HCT116 (cell line): ENCODE measurements around the gene PIWIL4. TPM values are rescaled to one million over a fixed set of nuclear protein-coding genes. Genes with fewer than 3 reads are reported as not detected.

Experiments used
- ATAC-seq: fragments of 200-7000 bp; cut with Tn5 transposase; 2 replicates; pipeline ENCODE4 v1.9.1; 2020; ENCODE audit warnings: mild to moderate bottlenecking, moderate library complexity
- BruUV-seq: library from RNA; stranded (reverse); fragments of 400-500 nt; replicated peaks from 2 replicates; lab custom pipeline; 2021; lab: Mats Ljungman, UMichigan
- CTCF ChIA-PET: fragments of 300-600 bp; sonication (Branson Sonifier 250); formaldehyde crosslinking; loops from one replicate; lab custom pipeline; 2021; ENCODE audit warnings: antibody characterized with exemption; lab: Charles Lee
- POLR2A ChIA-PET: fragments of 300-600, 350-600 bp; sonication (Branson Sonifier 250); formaldehyde crosslinking; loops from one replicate; lab custom pipeline; 2021; ENCODE audit warnings: antibody characterized with exemption; lab: Charles Lee
- RAD21 ChIA-PET, 2 experiments: fragments of 300-600 bp; sonication (Branson Sonifier 250); formaldehyde crosslinking; loops; one replicate each; lab custom pipeline; 2023; ENCODE audit warnings: low total read pairs in 2 of 2; ENCODE audit not compliant: uncharacterized antibody in 2 of 2, unreplicated experiment in 2 of 2, low non-redundant PET in 1 of 2; lab: Charles Lee
- DNase-seq: peaks from one replicate; pipeline ENCODE4 v3.0.0-alpha.2; 2010; ENCODE audit warnings: low read depth, low spot score
- H2AFZ ChIP-seq: fragments of 200-600 bp; shearing (Covaris generic), sonication (generic); 2 replicates; pipeline ENCODE4 v1.6.1; 2017; ENCODE audit warnings: low read depth, mixed run types, mixed read lengths, antibody characterized with exemption, low read length; ENCODE audit not compliant: poor library complexity, severe bottlenecking
- H3K27ac ChIP-seq: 2 replicates; pipeline ENCODE4 v1.5.1; 2012; ENCODE audit warnings: low read depth, low read length
- H3K27me3 ChIP-seq: fragments of 200-600 bp; sonication (generic); 2 replicates; pipeline ENCODE4 v1.6.1; 2016; ENCODE audit warnings: mixed run types, low read length, mixed read lengths; ENCODE audit not compliant: insufficient read depth
- H3K36me3 ChIP-seq, 2 experiments: fragments of 200-500 bp in 1 of 2; fragments of 200-600 bp in 1 of 2; sonication (Bioruptor generic) in 1 of 2; sonication (generic) in 1 of 2; 2 replicates each; pipeline versions ENCODE4 v1.5.1 to v1.6.1; 2014 to 2016; ENCODE audit warnings: low read length in 2 of 2, inconsistent platforms in 1 of 2, mixed read lengths in 1 of 2, mixed run types in 1 of 2; ENCODE audit not compliant: insufficient read depth in 2 of 2, control insufficient read depth in 1 of 2
- H3K4me1 ChIP-seq, 2 experiments: fragments of 200-600 bp in 1 of 2; sonication (generic) in 1 of 2; 2 replicates each; pipeline versions ENCODE4 v1.5.1 to v1.6.1; 2012 to 2017; ENCODE audit warnings: low read length in 2 of 2, inconsistent platforms in 1 of 2, mild to moderate bottlenecking in 1 of 2, mixed read lengths in 1 of 2, mixed run types in 1 of 2, moderate library complexity in 1 of 2; ENCODE audit not compliant: insufficient read depth in 2 of 2, control insufficient read depth in 1 of 2
- H3K4me2 ChIP-seq: fragments of 200-600 bp; sonication (generic); 2 replicates; pipeline ENCODE4 v1.6.1; 2017; ENCODE audit warnings: mixed run types, low read length, mixed read lengths
- H3K4me3 ChIP-seq, 2 experiments: fragments of 200-600 bp in 1 of 2; sonication (generic) in 1 of 2; replicated peaks in 1 of 2; 2 replicates each; pipeline ENCODE4 v1.5.1; 2011 to 2016; ENCODE audit warnings: low read length in 2 of 2, control low read depth in 1 of 2, low read depth in 1 of 2, mild to moderate bottlenecking in 1 of 2, mixed read lengths in 1 of 2, mixed run types in 1 of 2
- H3K79me2 ChIP-seq: fragments of 200-600 bp; sonication (generic); 2 replicates; pipeline ENCODE4 v1.6.1; 2017; ENCODE audit warnings: mild to moderate bottlenecking, mixed run types, low read length, moderate library complexity, mixed read lengths; ENCODE audit not compliant: insufficient read depth
- H3K9ac ChIP-seq: fragments of 200-600 bp; sonication (generic); 2 replicates; pipeline ENCODE4 v1.6.1; 2016; ENCODE audit warnings: low read length, mixed read lengths
- H3K9me2 ChIP-seq: fragments of 200-600 bp; sonication (generic), shearing (Covaris generic); 2 replicates; pipeline ENCODE4 v1.6.1; 2017; ENCODE audit warnings: mixed run types, mild to moderate bottlenecking, moderate library complexity; ENCODE audit not compliant: insufficient read depth
- H3K9me3 ChIP-seq, 2 experiments: fragments of 200-500 bp in 1 of 2; fragments of 200-600 bp in 1 of 2; sonication (Bioruptor generic) in 1 of 2; sonication (generic) in 1 of 2; 2 replicates each; pipeline ENCODE4 v1.6.1; 2014 to 2017; ENCODE audit warnings: low read length in 2 of 2, mixed read lengths in 2 of 2, inconsistent platforms in 1 of 2, low read depth in 1 of 2, mild to moderate bottlenecking in 1 of 2, mixed run types in 1 of 2, moderate library complexity in 1 of 2; ENCODE audit not compliant: control insufficient read depth in 1 of 2, insufficient read depth in 1 of 2
- H4K20me1 ChIP-seq: fragments of 200-600 bp; sonication (generic), shearing (Covaris generic); 2 replicates; pipeline ENCODE4 v1.6.1; 2017; ENCODE audit warnings: mixed run types, mild to moderate bottlenecking, moderate library complexity; ENCODE audit not compliant: insufficient read depth
- CBX3 ChIP-seq: IDR thresholded peaks from 2 replicates; pipeline ENCODE4 v1.6.1; 2012; ENCODE audit warnings: low read depth
- CTCF ChIP-seq, 3 experiments: fragments of 200-600 bp in 1 of 3; sonication (generic) in 1 of 3; IDR thresholded peaks in 2 of 3; conservative IDR thresholded peaks in 1 of 3; 2 replicates each; pipeline ENCODE4 v1.5.1; 2012 to 2017; ENCODE audit warnings: low read depth in 2 of 3, low read length in 2 of 3, antibody characterized with exemption in 1 of 3, borderline replicate concordance in 1 of 3, control low read depth in 1 of 3, mild to moderate bottlenecking in 1 of 3, mixed read lengths in 1 of 3, mixed run types in 1 of 3, moderate library complexity in 1 of 3; ENCODE audit not compliant: insufficient read depth in 1 of 3
- EGR1 ChIP-seq: IDR thresholded peaks from 2 replicates; pipeline ENCODE4 v1.6.1; 2012; ENCODE audit warnings: low read depth
- ELF1 ChIP-seq: IDR thresholded peaks from 2 replicates; pipeline ENCODE4 v1.6.1; 2012; ENCODE audit warnings: low read depth, borderline replicate concordance
- JUND ChIP-seq: IDR thresholded peaks from 2 replicates; pipeline ENCODE4 v1.6.1; 2012
- RAD21 ChIP-seq: IDR thresholded peaks from 2 replicates; pipeline ENCODE4 v1.6.1; 2012; ENCODE audit warnings: low read depth, mild to moderate bottlenecking
- intact Hi-C: fragments of 100-400 bp; cut with micrococcal nuclease; formaldehyde crosslinking; loops from 2 replicates; pipeline ENCODE4 v1.10.0; 2022
- total RNA-seq: library from RNA; stranded (reverse); gene quantifications from one replicate; pipeline ENCODE4 v1.2.1, GENCODE V29; 2021; ENCODE audit not compliant: unreplicated experiment
- TF ChIP-seq, protein P1 (sequence below): IDR thresholded peaks from 2 replicates; pipeline ENCODE4 v1.6.1; 2011; ENCODE audit warnings: mild to moderate bottlenecking, low read length, moderate library complexity; ENCODE audit not compliant: insufficient replicate concordance; ENCODE audit errors: extremely low read depth

PIWIL4 gene
- total RNA-seq, 1 experiment from 2014 or later: 0.34 TPM

GRCh38 chr11:94560834-94561233 is 6.3 kb upstream of the PIWIL4 start (continued):
- TF ChIP-seq, protein P1, sequence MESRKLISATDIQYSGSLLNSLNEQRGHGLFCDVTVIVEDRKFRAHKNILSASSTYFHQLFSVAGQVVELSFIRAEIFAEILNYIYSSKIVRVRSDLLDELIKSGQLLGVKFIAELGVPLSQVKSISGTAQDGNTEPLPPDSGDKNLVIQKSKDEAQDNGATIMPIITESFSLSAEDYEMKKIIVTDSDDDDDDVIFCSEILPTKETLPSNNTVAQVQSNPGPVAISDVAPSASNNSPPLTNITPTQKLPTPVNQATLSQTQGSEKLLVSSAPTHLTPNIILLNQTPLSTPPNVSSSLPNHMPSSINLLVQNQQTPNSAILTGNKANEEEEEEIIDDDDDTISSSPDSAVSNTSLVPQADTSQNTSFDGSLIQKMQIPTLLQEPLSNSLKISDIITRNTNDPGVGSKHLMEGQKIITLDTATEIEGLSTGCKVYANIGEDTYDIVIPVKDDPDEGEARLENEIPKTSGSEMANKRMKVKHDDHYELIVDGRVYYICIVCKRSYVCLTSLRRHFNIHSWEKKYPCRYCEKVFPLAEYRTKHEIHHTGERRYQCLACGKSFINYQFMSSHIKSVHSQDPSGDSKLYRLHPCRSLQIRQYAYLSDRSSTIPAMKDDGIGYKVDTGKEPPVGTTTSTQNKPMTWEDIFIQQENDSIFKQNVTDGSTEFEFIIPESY: no peak

GRCh38 chr11:94563176-94563847 is 3.9 kb upstream of the PIWIL4 start:
- H2AFZ ChIP-seq: no peak overlapping the region
- ATAC-seq: peak; percentile 83
- RAD21 ChIA-PET: no interaction called here
- H4K20me1 ChIP-seq: no peaks in the 10 kb centered on the region
- no peaks in the 10 kb centered on the region for H3K9me2 ChIP-seq
- BruUV-seq: no TSS peak
- no peak overlapping the region for H3K9ac ChIP-seq
- H3K4me1 ChIP-seq: peaks cover 2 to 14% of the 10 kb centered on the region in 2 experiments; a peak in 3 of 4 replicates
- peak overlapping the region; percentile 14; the same call in 1 of the 2 replicates for H3K4me2 ChIP-seq
- no peaks in the 10 kb centered on the region for H3K79me2 ChIP-seq
- intact Hi-C loops: no loop called here
- H3K9me3 ChIP-seq: no peaks in the 10 kb centered on the region
- no peak overlapping the region for H3K27ac ChIP-seq
- H3K36me3 ChIP-seq: no peaks in the 10 kb centered on the region
- H3K27me3 ChIP-seq: no peaks in the 10 kb centered on the region
- POLR2A ChIA-PET: no interaction called here
- DNase-seq: no peak
- H3K4me3 ChIP-seq: no peak overlapping the region
- CTCF ChIA-PET: no interaction called here
- TF ChIP-seq CTCF (IDR thresholded peaks at IDR 0.05 in 2 of 3, conservative IDR thresholded peaks at IDR 0.05 in 1 of 3; ENCODE audit: borderline replicate concordance in 1 of 3, insufficient read depth in 1 of 3, low read depth in 2 of 3, low read length in 2 of 3): peak; percentile 4 to 28 (median 16); a peak in 2 of 6 replicates
- TF ChIP-seq RAD21: peak; percentile 62
- no peak for TF ChIP-seq ELF1
- TF ChIP-seq JUND: no peak
- TF ChIP-seq EGR1: no peak
- no peak for TF ChIP-seq CBX3
